CD4-positive, alpha-beta T cell treated with Interleukin-17A for 1 hour (primary cell): Measurements from ENCODE around the gene TGFB1.

Experiments
- DNase-seq: peaks from one replicate; pipeline ENCODE4 v3.0.0-alpha.2; 2020

Gene TGFB1

GRCh38 chr19:41319500-41320184 is 34.1 kb downstream of the TGFB1 start:
- no peak for DNase-seq

- no peak for DNase-seq
Observed at GRCh38 chr19:41318696-41319499, 34.8 kb downstream of the TGFB1 start.

- no peak for DNase-seq
Observed at GRCh38 chr19:41316306-41316920, 37.3 kb downstream of the TGFB1 start.

GRCh38 chr19:41311613-41312012 is 42.1 kb downstream of the TGFB1 start:
- no peak for DNase-seq

GRCh38 chr19:41311072-41311471 is 42.6 kb downstream of the TGFB1 start:
- no peak for DNase-seq

GRCh38 chr19:41310033-41310831 is 43.5 kb downstream of the TGFB1 start, which contains the start of gene CCDC97:
CCDC97 (plus strand) TSS chr19:41310172; CDS start chr19:41310311, 139 bp downstream.
- peak; percentile 92 for DNase-seq

GRCh38 chr19:41309180-41310032 is 44.3 kb downstream of the TGFB1 start:
- DNase-seq, result no peak

GRCh38 chr19:41308450-41309179 is 45.1 kb downstream of the TGFB1 start:
- peak; percentile 94 for DNase-seq

GRCh38 chr19:41307954-41308449 is 45.7 kb downstream of the TGFB1 start:
- DNase-seq, result no peak

GRCh38 chr19:41307090-41307875 is 46.4 kb downstream of the TGFB1 start:
- peak; percentile 73 for DNase-seq

GRCh38 chr19:41305927-41306793 is 47.6 kb downstream of the TGFB1 start:
- DNase-seq, result no peak

- no peak for DNase-seq
Observed at GRCh38 chr19:41304706-41305483, 48.8 kb downstream of the TGFB1 start.

- DNase-seq, result peak; percentile 63
Observed at GRCh38 chr19:41303954-41304353, 49.8 kb downstream of the TGFB1 start.

GRCh38 chr19:41302624-41303351 is 50.9 kb downstream of the TGFB1 start:
- DNase-seq, result peak; percentile 82

- DNase-seq, result no peak
Observed at GRCh38 chr19:41300555-41300954, 53.2 kb downstream of the TGFB1 start.

- peak; percentile 68 for DNase-seq
Observed at GRCh38 chr19:41299755-41300089, 54.0 kb downstream of the TGFB1 start.

- no peak for DNase-seq
Observed at GRCh38 chr19:41299046-41299754, 54.5 kb downstream of the TGFB1 start.
